ENCODE measurements around the gene IFT20.

Gene IFT20
- total RNA-seq: 16.8 to 25.4 reads per million in 2 donors

- peak; percentile 87 to 100 (median 97) for DNase-seq
These were observed at the start of gene IFT20, which contains the start of gene TNFAIP1 for GRCh38 chr17:28335201-28335958. Gene IFT20 (minus strand): TSS chr17:28335472. CDS start chr17:28331985, 3,487 bp downstream. Gene TNFAIP1 (plus strand): TSS chr17:28335761. CDS start chr17:28339522, 3,761 bp downstream.

GRCh38 chr17:28385037-28385400 lies 49.7 kb upstream of the IFT20 start:
- peak in 1 of 5 experiments; percentile 16 for DNase-seq

GRCh38 chr17:28384281-28385036 lies 49.2 kb upstream of the IFT20 start:
- DNase-seq: peak; percentile 32 to 88 (median 39)

- DNase-seq: peak in 1 of 5 experiments; percentile 50
These were observed 46.0 kb upstream of the IFT20 start for GRCh38 chr17:28381141-28381825.

- DNase-seq: no peak
These were observed 44.8 kb upstream of the IFT20 start for GRCh38 chr17:28379814-28380801.

- DNase-seq: no peak
These were observed 37.6 kb upstream of the IFT20 start for GRCh38 chr17:28372945-28373274.

GRCh38 chr17:28372203-28372944 lies 37.1 kb upstream of the IFT20 start:
- DNase-seq: peak in 1 of 5 experiments; percentile 55

GRCh38 chr17:28371245-28372202 lies 36.3 kb upstream of the IFT20 start, which contains the start of gene SARM1:
Gene SARM1 (plus strand): TSS chr17:28371694. CDS start chr17:28372033, 339 bp downstream.
- peak; percentile 64 to 93 (median 76) for DNase-seq

- no peak for DNase-seq
These were observed 35.5 kb upstream of the IFT20 start for GRCh38 chr17:28370744-28371103.

GRCh38 chr17:28370035-28370743 lies 34.9 kb upstream of the IFT20 start, which contains the start of gene VTN:
Gene VTN (minus strand): TSS chr17:28370307. CDS start chr17:28370203, 104 bp downstream.
- no peak for DNase-seq

GRCh38 chr17:28369684-28370034 lies 34.4 kb upstream of the IFT20 start:
- no peak for DNase-seq

GRCh38 chr17:28368915-28369683 lies 33.8 kb upstream of the IFT20 start:
- no peak for DNase-seq

GRCh38 chr17:28368306-28368831 lies 33.1 kb upstream of the IFT20 start:
- no peak for DNase-seq

- no peak for DNase-seq
These were observed 32.5 kb upstream of the IFT20 start for GRCh38 chr17:28367641-28368305.

- no peak for DNase-seq
These were observed 31.3 kb upstream of the IFT20 start for GRCh38 chr17:28366605-28367004.

- DNase-seq: no peak
These were observed 30.2 kb upstream of the IFT20 start for GRCh38 chr17:28365487-28365886.

- DNase-seq: no peak
These were observed 29.5 kb upstream of the IFT20 start, which contains the start of gene SEBOX for GRCh38 chr17:28364665-28365363. Gene SEBOX (minus strand): TSS chr17:28365199. CDS start chr17:28365151, 48 bp downstream.

Data from T-helper 2 cell (primary cell).